T-helper 2 cell treated with Interferon-gamma antibody and Interleukin-4, amounts not matched to agents 5 μg/mL and 100 μg/mL, for 36 hours (primary cell): ENCODE data around the gene IPO8.
"Not testable (repeated sequence)": the region's sequence is repeated elsewhere in the genome, so short reads cannot be mapped to it uniquely, and the experiment has no call there.

Experiments
- DNase-seq: peaks from one replicate; pipeline ENCODE4 v3.0.0; 2021; ENCODE audit warnings: low spot score
- H3K27ac Mint-ChIP-seq: one replicate; pipeline ENCODE4 v1.8.0; 2021; ENCODE audit warnings: mild to moderate bottlenecking, mixed read lengths
- H3K27me3 Mint-ChIP-seq: one replicate; pipeline ENCODE4 v1.8.0; 2021; ENCODE audit warnings: low read depth, mixed read lengths
- H3K36me3 Mint-ChIP-seq: one replicate; pipeline ENCODE4 v1.8.0; 2021; ENCODE audit warnings: low read depth, mixed read lengths
- H3K4me1 Mint-ChIP-seq: one replicate; pipeline ENCODE4 v1.8.0; 2021; ENCODE audit warnings: low read depth, mixed read lengths
- H3K4me3 Mint-ChIP-seq: one replicate; pipeline ENCODE4 v1.8.0; 2022; ENCODE audit warnings: mild to moderate bottlenecking, moderate library complexity, mixed read lengths
- H3K9me3 Mint-ChIP-seq: one replicate; pipeline ENCODE4 v1.8.0; 2021; ENCODE audit warnings: mixed read lengths

The IPO8 gene

GRCh38 chr12:30610718-30611117, 85.0 kb downstream of the IPO8 start:
- Mint-ChIP-seq H3K36me3 (no peaks in the 10 kb centered on the region), H3K27me3 (peaks cover 5% of the 10 kb centered on the region), H3K4me1 (no peaks in the 10 kb centered on the region), H3K27ac (no peak overlapping the region), H3K9me3 (peaks cover 5% of the 10 kb centered on the region), H3K4me3 (no peak overlapping the region)
- no peak for DNase-seq

- DNase-seq, H3K27me3 Mint-ChIP-seq, H3K4me3 Mint-ChIP-seq, H3K4me1 Mint-ChIP-seq, H3K36me3 Mint-ChIP-seq, H3K9me3 Mint-ChIP-seq, H3K27ac Mint-ChIP-seq: not testable (repeated sequence)
Observed at GRCh38 chr12:30609819-30610218, 85.8 kb downstream of the IPO8 start.

- peaks cover 15% of the 10 kb centered on the region for H3K9me3 Mint-ChIP-seq
- not testable (repeated sequence) for H3K36me3 Mint-ChIP-seq, H3K4me1 Mint-ChIP-seq, DNase-seq, H3K27ac Mint-ChIP-seq, H3K27me3 Mint-ChIP-seq, H3K4me3 Mint-ChIP-seq
Observed at GRCh38 chr12:30604302-30604701, 91.4 kb downstream of the IPO8 start.

- H3K9me3 Mint-ChIP-seq, result peaks cover 13% of the 10 kb centered on the region
Observed at GRCh38 chr12:30603129-30603528, 92.5 kb downstream of the IPO8 start.

GRCh38 chr12:30602678-30603077, 93.0 kb downstream of the IPO8 start:
- Mint-ChIP-seq H3K9me3 (peaks cover 13% of the 10 kb centered on the region), H3K4me3 (no peak overlapping the region), H3K36me3 (no peaks in the 10 kb centered on the region), H3K27me3 (peaks cover 2% of the 10 kb centered on the region), H3K4me1 (no peaks in the 10 kb centered on the region), H3K27ac (no peak overlapping the region)
- DNase-seq, result no peak

More at GRCh38 chr12:30603129-30603528, 92.5 kb downstream of the IPO8 start:
- H3K27ac Mint-ChIP-seq, result no peak overlapping the region
- H3K27me3 Mint-ChIP-seq, result peaks cover 2% of the 10 kb centered on the region
- no peak for DNase-seq
- no peak overlapping the region for H3K4me3 Mint-ChIP-seq
- H3K4me1 Mint-ChIP-seq, result no peaks in the 10 kb centered on the region
- no peaks in the 10 kb centered on the region for H3K36me3 Mint-ChIP-seq

GRCh38 chr12:30599608-30600007, 96.1 kb downstream of the IPO8 start:
- Mint-ChIP-seq H3K4me1 (no peaks in the 10 kb centered on the region), H3K36me3 (no peaks in the 10 kb centered on the region), H3K27ac (no peak overlapping the region), H3K9me3 (peaks cover 13% of the 10 kb centered on the region), H3K27me3 (no peaks in the 10 kb centered on the region), H3K4me3 (no peak overlapping the region)
- no peak for DNase-seq

GRCh38 chr12:30598889-30599288, 96.8 kb downstream of the IPO8 start:
- H3K9me3 Mint-ChIP-seq, result peaks cover 13% of the 10 kb centered on the region
- no peak overlapping the region for H3K27ac Mint-ChIP-seq
- no peak for DNase-seq
- H3K36me3 Mint-ChIP-seq, result no peaks in the 10 kb centered on the region
- no peak overlapping the region for H3K4me3 Mint-ChIP-seq
- H3K27me3 Mint-ChIP-seq, result no peaks in the 10 kb centered on the region
- H3K4me1 Mint-ChIP-seq, result no peaks in the 10 kb centered on the region

GRCh38 chr12:30595742-30596141, 99.9 kb downstream of the IPO8 start:
- Mint-ChIP-seq H3K27me3 (no peaks in the 10 kb centered on the region), H3K36me3 (no peaks in the 10 kb centered on the region), H3K4me3 (no peak overlapping the region), H3K9me3 (no peaks in the 10 kb centered on the region), H3K4me1 (no peaks in the 10 kb centered on the region), H3K27ac (no peak overlapping the region)
- DNase-seq, result no peak

GRCh38 chr12:30594509-30594908, 101.2 kb downstream of the IPO8 start:
- Mint-ChIP-seq H3K9me3 (no peaks in the 10 kb centered on the region), H3K36me3 (no peaks in the 10 kb centered on the region), H3K4me1 (no peaks in the 10 kb centered on the region), H3K4me3 (no peak overlapping the region), H3K27ac (no peak overlapping the region), H3K27me3 (no peaks in the 10 kb centered on the region)
- no peak for DNase-seq

- not testable (repeated sequence) for H3K9me3 Mint-ChIP-seq, H3K27ac Mint-ChIP-seq, H3K4me3 Mint-ChIP-seq, DNase-seq, H3K4me1 Mint-ChIP-seq, H3K27me3 Mint-ChIP-seq, H3K36me3 Mint-ChIP-seq
Observed at GRCh38 chr12:30588572-30588971, 107.1 kb downstream of the IPO8 start.

- Mint-ChIP-seq H3K36me3 (no peaks in the 10 kb centered on the region), H3K27me3 (no peaks in the 10 kb centered on the region), H3K27ac (no peak overlapping the region), H3K4me3 (no peak overlapping the region), H3K9me3 (no peaks in the 10 kb centered on the region), H3K4me1 (no peaks in the 10 kb centered on the region)
- no peak for DNase-seq
Observed at GRCh38 chr12:30587782-30588181, 107.9 kb downstream of the IPO8 start.

GRCh38 chr12:30585877-30586276, 109.8 kb downstream of the IPO8 start:
- H3K27me3 Mint-ChIP-seq, result no peaks in the 10 kb centered on the region
- no peak for DNase-seq
- no peaks in the 10 kb centered on the region for H3K36me3 Mint-ChIP-seq
- H3K4me3 Mint-ChIP-seq, result no peak overlapping the region
- no peaks in the 10 kb centered on the region for H3K9me3 Mint-ChIP-seq
- no peaks in the 10 kb centered on the region for H3K4me1 Mint-ChIP-seq
- no peak overlapping the region for H3K27ac Mint-ChIP-seq

- Mint-ChIP-seq H3K4me1 (no peaks in the 10 kb centered on the region), H3K36me3 (no peaks in the 10 kb centered on the region), H3K27ac (no peak overlapping the region), H3K27me3 (no peaks in the 10 kb centered on the region), H3K9me3 (no peaks in the 10 kb centered on the region), H3K4me3 (no peak overlapping the region)
- no peak for DNase-seq
Observed at GRCh38 chr12:30582943-30583342, 112.7 kb downstream of the IPO8 start.

GRCh38 chr12:30580344-30580743, 115.3 kb downstream of the IPO8 start:
- H3K27ac Mint-ChIP-seq, result no peak overlapping the region

More at GRCh38 chr12:30580344-30580743, 115.3 kb downstream of the IPO8 start:
- no peak for DNase-seq
- Mint-ChIP-seq H3K9me3 (no peaks in the 10 kb centered on the region), H3K27me3 (no peaks in the 10 kb centered on the region), H3K36me3 (no peaks in the 10 kb centered on the region), H3K4me3 (no peak overlapping the region), H3K4me1 (no peaks in the 10 kb centered on the region)
